Uterus (tissue), 4 donors: ENCODE measurements around the gene DDA1. TPM values are rescaled to one million over a fixed set of nuclear protein-coding genes. Genes with fewer than 3 reads are reported as not detected.

Experiments
- DNase-seq, 2 donors: peaks; one replicate each; pipeline ENCODE4 v3.0.0-alpha.2; 2019 to 2020
- H3K27ac ChIP-seq, 2 donors: fragments of 200-600 bp; sonication (generic); 1 replicate in 1 of 2; 2 replicates in 1 of 2; pipeline ENCODE4 v1.5.1; 2016 to 2018
- H3K27me3 ChIP-seq, 2 donors: fragments of 200-600 bp; sonication (generic); one replicate each; pipeline ENCODE4 v1.5.1; 2018 to 2019; ENCODE audit warnings: control low read depth in 1 of 2
- H3K36me3 ChIP-seq, 2 donors: fragments of 200-600 bp; sonication (generic); one replicate each; pipeline ENCODE4 v1.5.1; 2019; ENCODE audit warnings: control low read depth in 1 of 2
- H3K4me1 ChIP-seq, 2 donors: fragments of 200-600 bp; sonication (generic); one replicate each; pipeline ENCODE4 v1.5.1; 2018 to 2019; ENCODE audit warnings: control low read depth in 1 of 2
- H3K4me3 ChIP-seq, 2 donors: fragments of 200-600 bp; sonication (generic); 1 replicate in 1 of 2; 2 replicates in 1 of 2; pipeline ENCODE4 v1.5.1; 2018 to 2019; ENCODE audit warnings: mild to moderate bottlenecking in 1 of 2
- H3K9me3 ChIP-seq, 2 donors: fragments of 200-600 bp; sonication (generic); one replicate each; pipeline ENCODE4 v1.5.1; 2019; ENCODE audit warnings: control low read depth in 1 of 2
- POLR2A ChIP-seq, 2 donors: fragments of 450-650 bp; IDR thresholded peaks; one replicate each; pipeline ENCODE4 v1.6.1; 2016; ENCODE audit warnings: antibody characterized with exemption in 2 of 2, mild to moderate bottlenecking in 1 of 2, moderate library complexity in 1 of 2
- intact Hi-C: fragments of 100-400 bp; cut with DNase I; formaldehyde crosslinking; loops from one replicate; pipeline ENCODE4 v1.15.1; 2023; ENCODE audit warnings: low total_unique reads
- total RNA-seq, 4 donors: library from RNA; depleted of rRNA in 3 of 4; stranded (reverse); fragments of >200 nt in 3 of 4; gene quantifications; one replicate each; pipeline versions ENCODE4 v1.1.0 to v1.2.4, GENCODE V29; 2014 to 2023
- TF ChIP-seq, protein P1 (sequence below), 4 experiments: fragments of 200-600 bp in 2 of 4; fragments of 450-650 bp in 2 of 4; sonication (generic) in 2 of 4; IDR thresholded peaks; one replicate each; pipeline ENCODE4 v1.5.1; 2016 to 2019; ENCODE audit warnings: antibody characterized with exemption in 4 of 4, mild to moderate bottlenecking in 2 of 4, moderate library complexity in 1 of 4
- donor health status: DM: yes; HTN: yes; CAD: no.

Gene DDA1
- total RNA-seq, 4 donors from 2014 or later, result 2.8 to 22.2 (median 8.9) TPM

DNA sequence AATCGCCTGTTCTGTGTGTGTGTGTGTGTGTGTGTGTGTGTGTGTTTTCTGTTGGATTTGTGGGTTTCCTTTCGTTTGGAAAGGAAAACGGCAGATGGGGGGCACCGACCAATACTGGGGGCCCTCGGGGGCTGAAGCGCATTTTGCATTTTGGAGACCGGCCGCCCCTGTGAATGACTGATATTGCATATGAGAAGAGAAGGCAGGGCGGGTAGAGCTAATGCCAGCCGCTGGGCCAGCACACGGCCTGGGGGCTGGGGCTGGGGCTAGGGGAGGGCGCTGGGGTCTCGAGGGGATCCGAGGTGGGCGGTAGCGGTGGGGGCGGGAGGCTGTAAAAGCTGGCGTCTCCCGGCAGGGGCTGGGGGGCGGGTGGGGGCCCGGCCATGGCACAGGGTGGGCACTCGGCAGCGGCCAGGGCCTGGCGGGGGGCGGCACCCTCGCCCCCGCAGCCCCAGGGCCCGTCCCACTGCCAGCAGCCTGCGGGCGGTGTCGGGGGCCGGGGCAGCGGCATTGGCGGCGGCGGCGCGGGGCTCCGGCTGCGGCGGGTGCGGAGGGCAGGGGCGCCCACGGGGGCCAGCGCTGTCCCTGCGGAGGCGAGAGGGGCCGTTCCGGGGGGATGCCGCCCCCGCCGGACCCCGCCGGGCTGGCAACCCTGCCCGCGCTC lies 14.1 kb downstream of the DDA1 start:
- Histone ChIP-seq H3K36me3 (no peaks in the 10 kb centered on the region), H3K4me3 (no peak overlapping the region), H3K4me1 (peaks cover 0 to 13% of the 10 kb centered on the region in 2 donors)

DNA sequence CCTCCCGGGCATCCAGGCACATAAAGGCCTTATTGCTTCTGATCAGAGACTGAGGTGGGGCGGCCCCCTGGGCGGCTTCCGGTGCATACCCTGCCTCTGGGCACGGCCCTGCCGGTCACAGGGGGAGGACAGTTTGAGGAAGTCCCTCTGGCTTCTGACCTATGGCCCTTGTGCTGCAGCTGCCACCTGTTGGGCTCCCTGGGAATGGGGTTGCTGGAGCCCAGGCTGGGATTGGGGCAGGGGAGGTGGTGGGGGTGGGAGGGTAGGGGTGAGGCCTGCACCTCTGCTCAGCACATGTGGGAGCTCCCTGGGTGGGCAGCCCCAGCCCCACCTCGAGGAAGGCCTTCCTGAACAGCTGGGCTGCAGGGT lies 14.6 kb downstream of the DDA1 start:
- Histone ChIP-seq H3K4me3 (no peak overlapping the region), H3K36me3 (no peaks in the 10 kb centered on the region), H3K4me1 (peaks cover 0 to 18% of the 10 kb centered on the region in 2 donors), H3K27me3 (peaks cover 0 to 2% of the 10 kb centered on the region in 2 donors), H3K27ac (no peak overlapping the region), H3K9me3 (no peaks in the 10 kb centered on the region)
- TF ChIP-seq POLR2A (IDR thresholded peaks at IDR 0.05), result no peak
- TF ChIP-seq, protein P1, sequence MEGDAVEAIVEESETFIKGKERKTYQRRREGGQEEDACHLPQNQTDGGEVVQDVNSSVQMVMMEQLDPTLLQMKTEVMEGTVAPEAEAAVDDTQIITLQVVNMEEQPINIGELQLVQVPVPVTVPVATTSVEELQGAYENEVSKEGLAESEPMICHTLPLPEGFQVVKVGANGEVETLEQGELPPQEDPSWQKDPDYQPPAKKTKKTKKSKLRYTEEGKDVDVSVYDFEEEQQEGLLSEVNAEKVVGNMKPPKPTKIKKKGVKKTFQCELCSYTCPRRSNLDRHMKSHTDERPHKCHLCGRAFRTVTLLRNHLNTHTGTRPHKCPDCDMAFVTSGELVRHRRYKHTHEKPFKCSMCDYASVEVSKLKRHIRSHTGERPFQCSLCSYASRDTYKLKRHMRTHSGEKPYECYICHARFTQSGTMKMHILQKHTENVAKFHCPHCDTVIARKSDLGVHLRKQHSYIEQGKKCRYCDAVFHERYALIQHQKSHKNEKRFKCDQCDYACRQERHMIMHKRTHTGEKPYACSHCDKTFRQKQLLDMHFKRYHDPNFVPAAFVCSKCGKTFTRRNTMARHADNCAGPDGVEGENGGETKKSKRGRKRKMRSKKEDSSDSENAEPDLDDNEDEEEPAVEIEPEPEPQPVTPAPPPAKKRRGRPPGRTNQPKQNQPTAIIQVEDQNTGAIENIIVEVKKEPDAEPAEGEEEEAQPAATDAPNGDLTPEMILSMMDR (IDR thresholded peaks at IDR 0.05), result no peak
- intact Hi-C loops, result no loop called here
- no peak for DNase-seq

More for the DNA sequence above, 14.1 kb downstream of the DDA1 start:
- no peak for TF ChIP-seq POLR2A (IDR thresholded peaks at IDR 0.05)
- TF ChIP-seq, protein P1 (IDR thresholded peaks at IDR 0.05), result no peak
- no peak for DNase-seq
- Histone ChIP-seq H3K27me3 (no peaks in the 10 kb centered on the region), H3K9me3 (no peaks in the 10 kb centered on the region), H3K27ac (no peak overlapping the region)
- intact Hi-C loops, result no loop called here

DNA sequence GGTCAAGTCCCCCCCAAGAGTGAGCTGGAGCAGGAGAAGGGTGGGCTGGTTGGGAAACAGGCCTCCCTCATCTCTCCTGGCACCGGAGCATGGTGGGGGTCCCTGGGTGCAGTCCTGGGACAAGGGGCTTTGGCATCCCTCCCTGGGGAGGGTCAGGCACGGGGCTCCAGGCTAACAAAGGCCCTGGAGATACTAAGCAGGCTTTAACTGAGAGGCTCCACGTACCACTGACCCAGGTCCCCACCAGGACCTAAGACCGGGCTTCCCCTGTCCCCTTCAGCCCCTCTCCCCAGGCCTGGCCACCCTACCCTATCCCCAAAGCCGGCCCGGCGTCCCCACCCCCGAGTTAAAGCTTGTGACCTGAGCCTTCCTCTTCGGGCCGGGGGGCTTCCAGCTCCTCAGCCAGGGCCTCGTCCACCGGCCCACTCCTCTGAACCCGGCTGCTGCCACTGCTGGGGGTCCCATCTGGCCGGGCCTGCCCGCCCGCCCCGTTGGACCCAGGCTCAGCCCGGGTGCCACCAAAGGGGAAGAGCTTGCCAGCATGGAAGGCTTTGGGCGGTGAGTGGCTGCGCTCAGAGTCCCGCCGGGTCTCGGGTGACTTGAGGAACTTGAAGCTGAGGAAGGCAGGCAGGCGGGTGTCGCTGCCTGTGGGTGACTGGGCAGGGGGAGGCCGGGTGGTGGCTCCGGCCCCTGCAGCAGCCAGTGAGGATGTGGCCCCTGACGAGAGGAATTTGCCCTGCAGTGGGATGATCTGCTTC lies 15.2 kb downstream of the DDA1 start:
- no peak for DNase-seq
- H3K27me3 ChIP-seq, result peaks cover 0 to 7% of the 10 kb centered on the region in 2 donors
- TF ChIP-seq, protein P1 (IDR thresholded peaks at IDR 0.05), result no peak
- TF ChIP-seq POLR2A (IDR thresholded peaks at IDR 0.05), result no peak
- H3K9me3 ChIP-seq, result no peaks in the 10 kb centered on the region
- intact Hi-C loops, result no loop called here
- no peak overlapping the region for H3K4me3 ChIP-seq
- no peaks in the 10 kb centered on the region for H3K36me3 ChIP-seq
- H3K4me1 ChIP-seq, result peaks cover 0 to 20% of the 10 kb centered on the region in 2 donors
- no peak overlapping the region for H3K27ac ChIP-seq

DNA sequence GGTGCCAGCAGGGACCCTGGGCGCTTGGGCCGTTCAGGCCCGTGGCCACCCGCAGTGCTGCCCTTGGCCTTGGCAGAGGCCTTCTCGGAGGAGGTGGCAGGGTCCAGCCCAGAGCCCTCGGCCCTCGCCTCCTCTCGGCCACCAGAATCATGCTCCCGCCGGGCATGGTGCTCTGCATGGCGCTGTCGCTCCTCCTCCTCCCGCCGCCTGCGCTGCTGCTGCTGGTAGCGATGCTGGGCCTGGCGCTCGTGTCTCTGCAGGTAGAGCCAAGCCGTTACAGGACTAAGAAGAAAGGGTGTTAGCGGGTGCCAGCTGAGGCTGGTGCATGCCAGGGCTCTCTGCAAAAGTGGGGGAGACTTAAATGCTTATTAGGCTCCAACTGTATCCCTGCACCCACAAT lies 15.8 kb downstream of the DDA1 start:
- intact Hi-C loops, result no loop called here
- Histone ChIP-seq H3K9me3 (no peaks in the 10 kb centered on the region), H3K36me3 (no peaks in the 10 kb centered on the region), H3K27me3 (peaks cover 0 to 12% of the 10 kb centered on the region in 2 donors), H3K4me3 (no peak overlapping the region), H3K27ac (no peak overlapping the region), H3K4me1 (peaks cover 0 to 20% of the 10 kb centered on the region in 2 donors)
- no peak for DNase-seq
- TF ChIP-seq POLR2A (IDR thresholded peaks at IDR 0.05), result no peak
- TF ChIP-seq, protein P1 (IDR thresholded peaks at IDR 0.05), result no peak
